HS-5 (cell line): ENCODE measurements around the gene BAIAP3.

Experiments
- DNase-seq: peaks from one replicate; pipeline ENCODE4 v3.0.0-alpha.2; 2012; ENCODE audit warnings: low read depth

The BAIAP3 gene

GRCh38 chr16:1392826-1393225 is 59.4 kb downstream of the BAIAP3 start:
- no peak for DNase-seq

GRCh38 chr16:1393613-1394176 is 60.2 kb downstream of the BAIAP3 start:
- DNase-seq: no peak

DNA sequence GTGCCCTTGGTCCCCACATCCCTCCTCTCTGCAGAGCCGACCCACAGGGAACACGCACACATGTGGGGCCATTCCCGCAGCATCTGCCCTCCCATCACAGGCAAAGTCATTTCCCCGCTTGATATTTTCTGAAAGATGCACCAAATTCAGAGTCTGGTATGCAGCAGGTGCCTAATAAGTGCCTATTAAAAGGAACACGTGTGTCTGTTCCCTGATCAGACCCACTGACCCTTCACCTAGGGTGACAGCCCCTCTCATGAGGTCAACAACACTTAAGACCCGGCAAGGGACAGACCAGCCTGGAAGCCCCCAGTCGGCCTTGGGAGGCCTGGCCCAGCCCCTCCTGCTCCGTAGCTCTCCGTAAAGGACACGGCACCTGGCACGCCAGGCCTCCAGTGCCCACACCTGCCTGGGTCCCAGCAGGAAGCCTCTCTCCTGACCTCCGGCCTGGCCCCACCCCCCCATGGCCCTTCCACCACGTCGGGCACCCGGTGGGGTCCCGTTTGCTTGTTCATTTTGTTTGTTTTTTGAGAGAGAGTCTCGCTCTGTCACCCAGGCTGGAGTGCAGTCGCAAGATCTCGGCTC is 61.0 kb downstream of the BAIAP3 start:
- DNase-seq: no peak

DNA sequence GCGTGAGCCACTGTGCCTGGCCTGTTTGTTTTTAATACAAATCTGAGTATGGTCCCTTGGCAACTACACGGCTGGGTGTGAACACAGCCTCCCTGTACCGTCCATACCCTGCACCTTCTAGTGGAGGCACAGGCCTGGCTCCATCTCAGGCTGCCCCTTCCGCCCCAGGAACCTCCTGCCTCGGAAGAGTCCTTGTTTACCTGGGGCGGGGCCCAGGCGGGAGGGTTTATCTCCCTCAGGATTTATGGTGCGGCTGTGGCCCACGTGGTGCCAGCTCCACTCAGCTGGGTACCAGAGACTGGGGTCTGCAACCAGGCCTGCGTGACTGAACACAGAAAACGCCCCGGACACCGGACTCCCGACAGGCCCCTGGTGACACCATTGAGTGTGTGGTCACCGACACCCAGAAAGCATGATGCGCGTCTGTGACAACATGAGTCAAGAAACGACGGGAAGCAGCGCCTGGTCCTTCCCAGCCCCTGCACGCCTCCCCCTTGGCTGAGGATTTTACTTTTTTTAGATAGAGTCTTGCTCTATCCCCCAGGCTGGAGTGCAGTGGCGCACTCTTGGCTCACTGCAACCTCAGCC is 62.1 kb downstream of the BAIAP3 start:
- no peak for DNase-seq

DNA sequence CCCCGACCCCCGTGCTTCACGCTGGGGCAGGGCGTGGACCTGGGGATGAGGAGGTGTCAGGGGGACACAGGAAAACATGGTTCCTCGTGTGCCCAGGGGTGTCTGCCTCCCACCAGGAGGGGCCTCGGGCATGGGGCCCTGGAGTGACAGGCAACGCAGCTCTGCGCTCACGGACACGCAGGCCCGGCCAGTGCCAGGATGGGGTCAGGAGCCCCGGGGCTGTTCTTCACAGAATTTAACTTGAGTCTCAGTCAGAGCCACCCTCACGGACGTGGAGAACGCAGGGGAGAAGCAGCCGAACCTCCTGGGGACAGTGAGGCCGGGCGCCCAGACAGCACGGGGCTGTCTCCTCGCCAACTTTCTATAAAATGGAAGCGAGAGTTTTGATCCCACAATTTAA is 64.3 kb downstream of the BAIAP3 start:
- DNase-seq: no peak

GRCh38 chr16:1398351-1398750 is 64.9 kb downstream of the BAIAP3 start:
- DNase-seq: no peak
